ENCODE results near the gene SEPTIN7.

DNA sequence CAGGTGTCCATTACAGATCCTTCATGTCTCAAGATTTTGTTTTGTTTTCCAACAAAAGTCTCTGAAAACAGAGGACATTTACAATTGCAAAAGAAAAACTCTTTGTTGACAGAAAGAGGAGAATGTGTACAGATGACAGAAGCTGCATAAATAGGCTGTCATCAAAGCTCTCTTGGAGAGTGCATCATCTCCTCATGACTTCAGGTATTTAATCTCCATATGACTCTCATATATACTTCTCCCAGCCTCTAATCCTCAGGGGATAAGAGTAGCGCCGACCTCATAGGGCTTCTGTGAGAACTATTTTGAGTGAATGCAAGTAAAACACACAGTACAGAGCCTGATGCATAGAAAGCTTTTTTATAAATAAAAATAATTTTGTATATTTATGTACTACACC is 48.1 kb upstream of the SEPTIN7 start:
- TF ChIP-seq, protein P1, sequence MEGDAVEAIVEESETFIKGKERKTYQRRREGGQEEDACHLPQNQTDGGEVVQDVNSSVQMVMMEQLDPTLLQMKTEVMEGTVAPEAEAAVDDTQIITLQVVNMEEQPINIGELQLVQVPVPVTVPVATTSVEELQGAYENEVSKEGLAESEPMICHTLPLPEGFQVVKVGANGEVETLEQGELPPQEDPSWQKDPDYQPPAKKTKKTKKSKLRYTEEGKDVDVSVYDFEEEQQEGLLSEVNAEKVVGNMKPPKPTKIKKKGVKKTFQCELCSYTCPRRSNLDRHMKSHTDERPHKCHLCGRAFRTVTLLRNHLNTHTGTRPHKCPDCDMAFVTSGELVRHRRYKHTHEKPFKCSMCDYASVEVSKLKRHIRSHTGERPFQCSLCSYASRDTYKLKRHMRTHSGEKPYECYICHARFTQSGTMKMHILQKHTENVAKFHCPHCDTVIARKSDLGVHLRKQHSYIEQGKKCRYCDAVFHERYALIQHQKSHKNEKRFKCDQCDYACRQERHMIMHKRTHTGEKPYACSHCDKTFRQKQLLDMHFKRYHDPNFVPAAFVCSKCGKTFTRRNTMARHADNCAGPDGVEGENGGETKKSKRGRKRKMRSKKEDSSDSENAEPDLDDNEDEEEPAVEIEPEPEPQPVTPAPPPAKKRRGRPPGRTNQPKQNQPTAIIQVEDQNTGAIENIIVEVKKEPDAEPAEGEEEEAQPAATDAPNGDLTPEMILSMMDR (IDR thresholded peaks at IDR 0.05; ENCODE audit: borderline replicate concordance, extremely low read depth, low read length, poor library complexity, severe bottlenecking): no peak
- no peak for TF ChIP-seq EZH2 (IDR thresholded peaks at IDR 0.05; ENCODE audit: borderline replicate concordance, low read depth, low read length, severe bottlenecking)
